LNCaP clone FGC (cell line): ENCODE data around the gene TSC1.

ENCODE experiments used
- DNase-seq: peaks from one replicate; pipeline ENCODE4 v3.0.0-alpha.2; 2011; ENCODE audit warnings: low read depth
- H3K4me3 ChIP-seq: 2 replicates; pipeline ENCODE4 v1.5.1; 2011; ENCODE audit warnings: mild to moderate bottlenecking, low read depth, low read length, control low read depth
- TF ChIP-seq, protein P1 (sequence below): IDR thresholded peaks from 2 replicates; pipeline ENCODE4 v1.5.1; 2012; ENCODE audit warnings: mild to moderate bottlenecking; ENCODE audit not compliant: control insufficient read depth, insufficient read depth; ENCODE audit errors: extremely low read depth

The TSC1 gene

DNA sequence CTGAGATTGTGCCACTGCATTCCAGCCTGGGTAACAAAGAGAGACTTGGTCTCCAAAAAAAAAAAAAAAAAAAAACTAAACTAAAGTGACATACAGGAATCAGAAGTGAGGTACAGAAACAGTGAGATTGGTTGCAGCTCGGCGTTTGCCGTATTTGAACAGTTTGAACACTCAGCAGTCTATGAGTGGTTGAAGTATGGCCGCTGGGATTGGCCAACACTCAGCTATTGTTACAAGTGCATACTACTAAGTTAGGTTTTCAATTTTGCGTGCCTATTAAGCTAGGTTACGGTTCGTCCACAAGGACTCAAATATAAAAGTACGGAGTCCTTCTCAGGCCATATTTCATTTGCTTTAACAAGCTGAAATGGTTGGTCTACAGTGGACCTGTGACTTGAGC, 3.3 kb upstream of the TSC1 start:
- no peak overlapping the region for H3K4me3 ChIP-seq
- TF ChIP-seq, protein P1, sequence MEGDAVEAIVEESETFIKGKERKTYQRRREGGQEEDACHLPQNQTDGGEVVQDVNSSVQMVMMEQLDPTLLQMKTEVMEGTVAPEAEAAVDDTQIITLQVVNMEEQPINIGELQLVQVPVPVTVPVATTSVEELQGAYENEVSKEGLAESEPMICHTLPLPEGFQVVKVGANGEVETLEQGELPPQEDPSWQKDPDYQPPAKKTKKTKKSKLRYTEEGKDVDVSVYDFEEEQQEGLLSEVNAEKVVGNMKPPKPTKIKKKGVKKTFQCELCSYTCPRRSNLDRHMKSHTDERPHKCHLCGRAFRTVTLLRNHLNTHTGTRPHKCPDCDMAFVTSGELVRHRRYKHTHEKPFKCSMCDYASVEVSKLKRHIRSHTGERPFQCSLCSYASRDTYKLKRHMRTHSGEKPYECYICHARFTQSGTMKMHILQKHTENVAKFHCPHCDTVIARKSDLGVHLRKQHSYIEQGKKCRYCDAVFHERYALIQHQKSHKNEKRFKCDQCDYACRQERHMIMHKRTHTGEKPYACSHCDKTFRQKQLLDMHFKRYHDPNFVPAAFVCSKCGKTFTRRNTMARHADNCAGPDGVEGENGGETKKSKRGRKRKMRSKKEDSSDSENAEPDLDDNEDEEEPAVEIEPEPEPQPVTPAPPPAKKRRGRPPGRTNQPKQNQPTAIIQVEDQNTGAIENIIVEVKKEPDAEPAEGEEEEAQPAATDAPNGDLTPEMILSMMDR = no peak
- DNase-seq = no peak

DNA sequence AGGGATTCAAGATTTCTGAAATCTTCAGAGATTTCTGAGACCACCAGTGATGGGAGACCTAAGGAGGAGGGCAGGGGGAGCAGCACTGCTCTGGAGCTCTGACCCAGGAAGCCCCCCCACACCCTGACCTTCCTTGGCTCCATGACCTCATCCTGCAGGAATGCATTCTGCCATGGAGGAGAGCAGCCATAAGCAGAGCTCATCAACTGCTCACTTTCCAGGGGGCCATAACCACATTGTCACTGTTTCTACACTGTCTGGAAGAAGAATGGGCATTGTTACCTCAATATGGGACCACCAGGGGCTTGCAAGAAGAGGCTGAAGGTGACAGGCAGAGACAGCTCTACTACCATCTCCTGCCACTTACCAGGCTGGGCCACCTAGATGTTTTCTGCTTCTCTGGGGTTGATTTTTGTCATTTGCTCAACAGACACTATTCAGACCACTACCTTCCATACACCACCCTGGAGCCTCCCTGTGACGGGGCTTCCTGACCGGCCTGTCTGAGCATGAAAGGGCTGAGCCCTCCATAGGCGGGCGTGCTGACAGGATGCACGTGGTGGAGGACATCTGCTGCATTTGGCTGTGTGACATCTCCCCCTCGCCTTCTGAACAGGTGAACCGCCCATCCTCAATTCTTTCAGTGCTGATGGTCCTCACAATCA, 2.3 kb upstream of the TSC1 start:
- TF ChIP-seq, protein P1 = no peak

DNA sequence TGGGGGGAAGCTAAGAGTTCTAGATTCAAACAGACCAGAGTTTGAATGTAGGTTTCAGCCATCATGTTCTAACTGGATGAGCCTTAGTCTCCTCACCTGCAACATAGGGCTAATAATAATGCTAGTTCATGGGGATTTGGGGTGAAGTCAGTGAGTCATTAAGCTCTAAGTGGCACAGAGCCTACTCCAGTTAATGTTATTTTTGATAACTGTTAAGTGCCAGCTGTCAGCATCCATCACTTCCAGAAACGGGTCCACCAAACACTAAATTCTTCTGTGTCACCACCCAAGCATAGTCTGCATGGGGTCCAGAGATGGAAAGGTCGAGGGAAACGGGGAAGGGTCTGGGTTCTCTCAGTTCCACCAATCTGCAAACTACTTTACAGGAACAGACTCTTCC, 1.8 kb upstream of the TSC1 start:
- no peak overlapping the region for H3K4me3 ChIP-seq
- no peak for DNase-seq
- TF ChIP-seq, protein P1 = no peak

More for the DNA sequence above, 2.3 kb upstream of the TSC1 start:
- DNase-seq = no peak
- no peak overlapping the region for H3K4me3 ChIP-seq

DNA sequence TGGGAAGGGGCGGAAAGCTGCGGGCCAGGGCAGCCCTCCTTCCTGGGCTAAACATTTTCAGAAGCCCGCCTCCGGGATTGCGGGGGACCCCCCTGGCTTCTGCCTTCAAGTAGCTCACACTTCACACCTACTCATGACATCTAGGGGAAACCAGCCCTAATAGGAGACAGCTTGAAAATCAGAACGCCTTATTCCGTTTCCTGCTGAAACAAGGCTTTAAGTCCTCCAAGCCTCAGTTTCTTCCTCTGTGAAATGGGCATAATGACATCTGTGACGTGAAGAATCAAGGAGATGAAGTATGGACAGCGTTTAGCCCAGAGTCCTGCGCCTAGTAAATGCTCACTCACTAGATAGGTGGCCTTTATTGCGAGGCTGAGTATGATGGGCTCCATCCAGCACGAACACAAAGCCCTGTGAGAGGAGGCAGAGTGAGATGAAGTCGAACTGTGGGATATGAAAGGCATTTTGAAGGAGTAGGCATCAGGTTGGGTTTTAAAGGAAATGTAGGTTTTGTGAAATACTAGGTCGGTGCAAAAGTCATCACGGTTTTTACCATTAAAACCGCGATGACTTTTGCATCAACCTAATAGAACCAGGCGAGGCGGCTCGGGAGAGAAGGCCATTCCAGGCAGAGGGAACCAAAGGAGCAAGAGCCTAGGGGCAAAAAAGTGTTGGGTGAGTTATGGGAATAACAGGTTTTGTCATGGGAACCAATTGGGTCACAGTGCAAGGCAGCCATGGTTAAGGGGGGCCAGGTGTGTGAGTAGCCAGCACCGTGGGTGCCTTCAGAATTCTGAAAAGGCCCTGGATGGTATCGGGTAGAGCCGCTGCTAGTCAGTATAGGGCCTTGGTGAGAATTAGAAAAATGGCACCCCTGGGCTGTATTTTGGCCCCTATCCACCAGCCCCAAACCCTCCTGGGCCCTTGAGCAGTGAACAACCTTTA, 1.0 kb upstream of the TSC1 start:
- TF ChIP-seq, protein P1 = no peak
- no peak for DNase-seq
- peak overlapping the region; percentile 99 for H3K4me3 ChIP-seq

DNA sequence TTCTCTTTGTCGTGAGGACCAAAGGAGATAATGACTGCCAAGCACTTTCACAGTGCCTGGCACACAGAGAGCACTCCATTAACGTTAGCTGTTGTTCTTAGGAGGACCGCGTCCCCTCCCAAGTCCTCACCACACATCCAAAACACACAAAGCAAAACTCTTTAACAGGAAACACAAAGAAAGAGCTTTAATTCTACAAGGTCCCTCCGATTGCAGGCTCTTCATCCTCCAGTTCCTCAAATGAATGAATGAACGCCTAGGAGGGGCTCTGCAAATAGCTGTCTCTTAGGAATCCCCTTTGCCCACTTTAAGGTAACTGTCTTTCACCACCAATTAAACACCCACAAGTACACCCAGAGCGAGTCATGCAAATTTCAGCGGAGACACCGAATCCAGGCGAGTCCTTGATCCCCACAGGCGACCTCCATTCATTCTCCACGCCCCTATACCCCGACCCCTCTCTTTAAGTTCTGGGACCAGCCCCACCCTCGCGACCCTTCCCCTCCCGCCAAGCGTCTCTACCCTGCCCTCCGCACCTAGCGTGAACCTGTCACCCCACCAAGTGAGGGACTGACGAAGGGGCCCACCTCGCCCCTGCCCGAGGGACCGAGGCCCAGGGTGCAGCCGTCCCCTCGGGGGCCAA, 644 bp downstream of the TSC1 start:
- peak overlapping the region; percentile 99 for H3K4me3 ChIP-seq
- DNase-seq = no peak
- TF ChIP-seq, protein P1 = no peak

DNA sequence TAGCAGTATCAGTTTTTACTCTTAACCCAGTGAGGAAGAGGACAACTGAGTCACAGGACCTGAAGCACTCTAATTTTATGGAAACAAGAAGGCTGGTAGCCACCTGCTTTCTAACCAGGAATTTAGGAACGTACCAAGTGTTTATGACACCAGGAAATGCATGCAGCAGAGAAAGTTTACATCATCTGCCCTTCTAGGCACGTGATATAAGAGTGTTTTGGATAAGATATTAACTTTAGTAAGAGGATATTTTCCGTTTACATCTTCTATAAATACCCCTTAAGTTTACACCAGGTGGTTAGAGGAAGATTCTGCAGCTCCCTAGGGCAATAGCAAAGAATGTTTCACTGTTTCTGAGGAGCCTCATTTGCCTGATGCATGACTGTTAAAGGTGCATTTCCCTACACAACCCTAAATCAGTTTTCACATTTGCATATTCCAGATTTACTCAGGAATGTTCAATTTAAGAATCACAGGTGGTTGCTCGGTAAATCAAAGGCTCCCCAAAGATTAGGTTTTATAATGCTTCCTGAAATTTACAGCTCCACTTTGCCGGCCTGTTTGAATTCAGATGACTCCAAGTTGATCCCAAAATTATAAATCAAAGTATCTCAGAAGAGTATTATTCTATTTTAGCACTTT, 1.8 kb downstream of the TSC1 start:
- TF ChIP-seq, protein P1 = no peak
- no peak for DNase-seq
- peak overlapping the region; percentile 99 for H3K4me3 ChIP-seq
